Measurements from ENCODE around the gene C17orf100.

DNA sequence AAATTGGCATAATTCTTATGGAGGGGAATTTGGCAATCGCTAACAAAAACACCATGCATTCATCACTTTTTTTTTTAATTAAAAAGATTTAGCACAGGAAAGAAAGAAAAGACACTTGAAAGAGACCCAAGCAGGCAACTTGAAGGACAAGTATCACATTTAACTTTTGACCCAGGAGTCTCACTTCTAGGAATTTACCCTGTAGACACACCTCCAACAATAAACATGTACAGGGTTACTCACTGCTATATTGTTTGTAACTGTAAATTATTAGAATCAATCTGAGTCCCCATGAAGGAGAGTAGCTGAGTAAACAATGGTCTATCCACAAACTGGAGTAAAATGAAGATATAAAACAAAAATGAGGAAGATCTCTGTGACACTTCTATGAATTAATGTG, 21.2 kb upstream of the C17orf100 start:
- TF ChIP-seq CTCF (conservative IDR thresholded peaks at IDR 0.05; ENCODE audit: low read length) (no peak), EZH2phosphoT487 (IDR thresholded peaks at IDR 0.05; ENCODE audit: borderline replicate concordance) (no peak)
